Measurements from ENCODE around the gene URGCP.

URGCP gene

DNA sequence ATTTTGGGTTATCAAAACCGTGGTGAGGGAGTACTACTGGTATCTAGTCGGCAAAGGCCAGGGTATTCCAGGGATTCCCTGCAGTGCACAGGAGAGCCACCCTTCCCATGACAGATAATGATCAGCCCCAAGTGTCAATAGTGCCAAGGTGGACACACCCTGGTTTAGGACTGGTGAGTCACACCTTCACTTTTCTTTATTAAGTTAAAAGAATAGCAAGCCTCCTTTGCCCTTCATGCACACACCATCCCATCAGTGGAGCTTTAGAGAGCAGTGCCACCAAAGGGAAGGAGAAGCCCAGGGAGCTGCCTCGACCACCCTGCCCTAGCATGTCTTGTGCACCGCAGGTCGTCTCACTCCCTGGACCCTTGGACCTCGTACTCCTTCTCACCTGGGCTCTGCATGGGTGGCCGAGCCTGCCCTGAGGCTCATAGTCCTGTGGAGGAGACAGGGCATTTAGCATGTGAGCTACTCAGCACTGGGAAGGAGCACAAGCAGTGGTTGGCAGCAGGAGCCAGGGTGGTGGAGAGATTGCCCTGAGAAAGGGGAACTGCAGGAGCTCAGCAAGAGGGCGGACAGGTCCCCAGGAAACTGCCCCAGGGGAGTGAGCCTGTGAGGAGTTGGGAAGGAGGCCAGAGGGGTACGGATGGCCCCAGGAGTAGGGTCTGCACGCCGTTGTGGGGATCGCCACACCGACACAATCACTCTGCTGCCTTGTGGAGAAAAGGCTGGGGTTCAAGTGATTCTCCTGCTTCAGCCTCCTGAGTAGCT is 37.2 kb upstream of the URGCP start:
- TF ChIP-seq, protein P1, sequence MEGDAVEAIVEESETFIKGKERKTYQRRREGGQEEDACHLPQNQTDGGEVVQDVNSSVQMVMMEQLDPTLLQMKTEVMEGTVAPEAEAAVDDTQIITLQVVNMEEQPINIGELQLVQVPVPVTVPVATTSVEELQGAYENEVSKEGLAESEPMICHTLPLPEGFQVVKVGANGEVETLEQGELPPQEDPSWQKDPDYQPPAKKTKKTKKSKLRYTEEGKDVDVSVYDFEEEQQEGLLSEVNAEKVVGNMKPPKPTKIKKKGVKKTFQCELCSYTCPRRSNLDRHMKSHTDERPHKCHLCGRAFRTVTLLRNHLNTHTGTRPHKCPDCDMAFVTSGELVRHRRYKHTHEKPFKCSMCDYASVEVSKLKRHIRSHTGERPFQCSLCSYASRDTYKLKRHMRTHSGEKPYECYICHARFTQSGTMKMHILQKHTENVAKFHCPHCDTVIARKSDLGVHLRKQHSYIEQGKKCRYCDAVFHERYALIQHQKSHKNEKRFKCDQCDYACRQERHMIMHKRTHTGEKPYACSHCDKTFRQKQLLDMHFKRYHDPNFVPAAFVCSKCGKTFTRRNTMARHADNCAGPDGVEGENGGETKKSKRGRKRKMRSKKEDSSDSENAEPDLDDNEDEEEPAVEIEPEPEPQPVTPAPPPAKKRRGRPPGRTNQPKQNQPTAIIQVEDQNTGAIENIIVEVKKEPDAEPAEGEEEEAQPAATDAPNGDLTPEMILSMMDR (IDR thresholded peaks at IDR 0.05; ENCODE audit: borderline replicate concordance, insufficient read depth, low read depth, low read length) = no peak
- H3K4me3 ChIP-seq (ENCODE audit: low read depth, low read length) = no peak overlapping the region

DNA sequence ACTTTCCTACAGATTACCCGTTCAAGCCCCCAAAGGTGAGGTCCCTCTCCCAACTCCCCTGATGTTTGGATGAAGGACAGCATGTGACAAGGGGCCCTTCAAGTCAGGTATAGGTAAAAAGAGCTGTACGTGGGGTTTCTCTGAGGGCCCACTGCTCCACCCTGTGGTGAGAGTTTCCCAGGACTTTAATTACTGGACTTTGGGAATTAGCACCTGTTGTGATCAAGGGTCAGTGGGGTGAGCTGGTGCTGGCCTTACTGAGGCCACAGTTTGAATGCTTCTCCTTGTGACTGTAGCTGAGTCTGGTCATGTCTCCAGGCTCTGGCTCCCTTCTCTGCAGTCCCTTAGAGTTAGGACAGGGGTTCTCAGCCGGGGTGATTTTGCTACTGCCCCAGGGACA is 36.6 kb upstream of the URGCP start:
- TF ChIP-seq, protein P1 (IDR thresholded peaks at IDR 0.05; ENCODE audit: borderline replicate concordance, insufficient read depth, low read depth, low read length) = no peak
- no peak overlapping the region for H3K4me3 ChIP-seq (ENCODE audit: low read depth, low read length)

DNA sequence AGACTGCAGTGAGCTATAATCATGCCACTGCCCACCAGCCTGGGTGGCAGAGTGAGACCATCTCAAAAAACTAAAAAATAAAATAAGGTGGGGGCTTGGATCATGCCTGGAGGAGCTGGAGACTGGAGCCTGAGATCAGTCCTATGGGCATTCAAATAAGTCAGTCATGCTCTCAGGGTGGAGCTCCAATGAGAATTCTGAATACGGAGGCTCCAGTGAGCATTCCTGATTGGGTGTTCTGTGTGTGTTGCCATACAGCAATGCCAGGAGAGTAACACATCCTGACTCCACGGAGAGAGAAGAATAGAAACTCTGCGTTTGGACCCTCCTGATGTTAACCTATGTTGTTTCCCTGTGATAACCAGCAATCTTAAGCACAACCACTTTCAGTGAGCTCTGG is 35.9 kb upstream of the URGCP start:
- TF ChIP-seq, protein P1 (IDR thresholded peaks at IDR 0.05; ENCODE audit: borderline replicate concordance, insufficient read depth, low read depth, low read length) = no peak
- no peak overlapping the region for H3K4me3 ChIP-seq (ENCODE audit: low read depth, low read length)

DNA sequence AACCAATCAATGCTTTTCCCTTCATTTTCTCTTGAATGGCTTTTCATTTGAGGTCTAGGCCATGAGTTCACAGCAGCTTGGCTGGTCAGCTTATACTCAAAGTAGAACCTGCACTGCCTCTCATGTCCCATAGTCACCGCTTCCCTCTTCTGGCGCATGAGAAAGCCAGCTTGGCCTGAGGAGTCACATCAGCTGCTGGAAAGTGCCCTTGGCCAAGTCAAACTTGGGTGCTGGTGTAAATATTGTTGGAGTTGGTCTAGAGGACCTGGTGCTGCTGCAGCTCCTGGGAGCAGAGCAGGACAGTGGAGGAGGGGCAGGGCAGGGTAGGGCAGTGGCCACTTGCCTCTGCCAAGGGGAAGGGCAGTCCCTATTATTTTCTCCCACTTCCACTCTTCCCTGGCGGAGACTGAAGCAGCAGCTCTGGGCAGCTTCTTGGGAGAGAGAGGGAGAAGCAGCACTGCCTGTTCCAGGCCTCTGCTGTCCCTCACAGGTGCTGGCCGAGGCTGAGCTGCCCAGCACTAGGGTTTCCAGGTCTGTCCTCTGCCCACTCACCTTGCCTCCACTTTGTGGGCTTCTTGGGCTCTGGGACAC is 32.6 kb upstream of the URGCP start:
- TF ChIP-seq, protein P1 (IDR thresholded peaks at IDR 0.05; ENCODE audit: borderline replicate concordance, insufficient read depth, low read depth, low read length) = no peak

DNA sequence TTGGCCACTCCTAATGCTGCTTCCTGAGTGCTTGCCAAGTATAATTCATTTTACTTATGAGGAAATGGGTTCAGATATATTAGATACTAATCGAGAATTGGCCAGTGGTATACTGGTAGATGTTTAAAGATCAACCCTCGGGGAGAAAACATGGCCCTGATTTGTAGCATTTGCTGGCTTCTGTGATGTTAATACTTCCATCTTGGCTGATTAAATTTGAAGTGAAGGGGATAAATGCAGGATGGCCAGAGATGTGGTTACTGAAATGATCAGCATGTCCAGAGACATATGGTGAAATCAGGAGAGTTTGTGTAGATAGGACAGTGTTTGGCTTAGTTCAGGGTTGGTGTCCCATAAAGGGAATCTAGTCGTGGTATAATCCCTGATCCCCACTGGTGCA is 31.0 kb upstream of the URGCP start:
- TF ChIP-seq, protein P1 (IDR thresholded peaks at IDR 0.05; ENCODE audit: borderline replicate concordance, insufficient read depth, low read depth, low read length) = no peak
- H3K4me3 ChIP-seq (ENCODE audit: low read depth, low read length) = no peak overlapping the region

More for the DNA sequence above, 32.6 kb upstream of the URGCP start:
- H3K4me3 ChIP-seq (ENCODE audit: low read depth, low read length) = no peak overlapping the region

DNA sequence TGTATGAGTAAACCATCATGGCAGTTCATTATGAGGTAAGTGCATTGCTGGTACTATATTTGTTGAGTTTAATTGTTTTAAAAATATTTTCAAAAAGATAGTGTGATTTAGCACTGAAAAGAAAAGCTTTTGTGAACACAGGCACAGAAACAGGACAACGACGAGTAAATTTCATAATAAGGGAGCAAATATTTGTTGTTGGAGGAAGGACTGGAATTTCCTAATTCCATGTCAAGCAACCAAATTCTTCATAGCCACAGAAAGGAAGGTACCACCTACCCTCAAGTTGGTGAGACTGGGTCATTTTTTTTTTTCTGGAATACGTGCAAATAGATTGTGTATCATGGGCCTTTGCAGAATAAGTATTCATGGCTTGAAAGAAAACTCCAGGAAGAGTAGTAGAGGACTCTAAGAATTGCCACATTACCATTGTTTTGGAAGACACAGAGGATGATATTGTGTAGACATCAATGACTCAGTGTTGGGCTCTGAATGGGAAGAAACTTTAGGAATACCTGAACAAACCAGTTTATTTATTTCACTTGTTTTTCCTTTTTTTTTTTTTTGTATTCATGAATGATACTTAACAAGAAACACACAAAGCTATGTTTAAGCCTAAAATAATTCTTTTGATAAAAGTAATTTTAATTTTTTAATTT is 27.6 kb upstream of the URGCP start:
- TF ChIP-seq, protein P1 (IDR thresholded peaks at IDR 0.05; ENCODE audit: borderline replicate concordance, insufficient read depth, low read depth, low read length) = no peak
- no peak overlapping the region for H3K4me3 ChIP-seq (ENCODE audit: low read depth, low read length)

Measured in GM12875 (cell line).